ELF-1 (cell line): ENCODE measurements around the gene LNPEP.
A peak's percentile ranks its signal among the peaks of the same experiment; 100 is the strongest.

Experiments used
- DNase-seq: peaks from one replicate; pipeline ENCODE4 v3.0.0-alpha.2; 2016; ENCODE audit warnings: low read depth, low spot score

LNPEP gene

GRCh38 chr5:96999856-97000255, 64.0 kb downstream of the LNPEP start:
- no peak for DNase-seq

- DNase-seq = no peak
Measured at GRCh38 chr5:97000391-97000790, 64.5 kb downstream of the LNPEP start.

- no peak for DNase-seq
Measured at GRCh38 chr5:97002983-97003382, 67.1 kb downstream of the LNPEP start.

GRCh38 chr5:97004423-97005060, 68.7 kb downstream of the LNPEP start:
- DNase-seq = no peak

GRCh38 chr5:97006454-97007060, 70.7 kb downstream of the LNPEP start:
- DNase-seq = no peak

GRCh38 chr5:97009212-97009898, 73.5 kb downstream of the LNPEP start:
- no peak for DNase-seq

- DNase-seq = no peak
Measured at GRCh38 chr5:97009921-97010320, 74.0 kb downstream of the LNPEP start.

- DNase-seq = no peak
Measured at GRCh38 chr5:97010606-97011005, 74.7 kb downstream of the LNPEP start.

GRCh38 chr5:97011567-97011966, 75.7 kb downstream of the LNPEP start:
- DNase-seq = no peak

- peak; percentile 16 for DNase-seq
Measured at GRCh38 chr5:97019435-97020117, 83.7 kb downstream of the LNPEP start.

- DNase-seq = no peak
Measured at GRCh38 chr5:97021416-97021815, 85.5 kb downstream of the LNPEP start.

GRCh38 chr5:97022898-97023297, 87.0 kb downstream of the LNPEP start:
- no peak for DNase-seq

- no peak for DNase-seq
Measured at GRCh38 chr5:97026721-97027120, 90.8 kb downstream of the LNPEP start.

- DNase-seq = no peak
Measured at GRCh38 chr5:97037819-97038218, 101.9 kb downstream of the LNPEP start.

- no peak for DNase-seq
Measured at GRCh38 chr5:97041239-97041638, 105.4 kb downstream of the LNPEP start.

- DNase-seq = peak; percentile 60
Measured at GRCh38 chr5:97042996-97043395, 107.1 kb downstream of the LNPEP start.

- DNase-seq = peak; percentile 78
Measured at GRCh38 chr5:97043511-97043910, 107.6 kb downstream of the LNPEP start.

- peak; percentile 89 for DNase-seq
Measured at GRCh38 chr5:97044052-97044451, 108.2 kb downstream of the LNPEP start.

- no peak for DNase-seq
Measured at GRCh38 chr5:97046270-97046982, 110.5 kb downstream of the LNPEP start.

- DNase-seq = no peak
Measured at GRCh38 chr5:97047076-97047475, 111.2 kb downstream of the LNPEP start.

- DNase-seq = no peak
Measured at GRCh38 chr5:97049175-97049574, 113.3 kb downstream of the LNPEP start.

- DNase-seq = no peak
Measured at GRCh38 chr5:97056263-97056662, 120.4 kb downstream of the LNPEP start.
